Transverse colon (tissue), 4 donors: ENCODE results near the gene PLEKHG4B.

Experiments
- CTCF ChIP-seq, 5 experiments: fragments of 200-600 bp in 3 of 5; fragments of 450-650 bp in 2 of 5; sonication (generic) in 3 of 5; IDR thresholded peaks; 1 replicate in 2 of 5; 2 replicates in 3 of 5; pipeline ENCODE4 v1.5.1; 2016 to 2017; ENCODE audit warnings: antibody characterized with exemption in 5 of 5, inconsistent platforms in 3 of 5, mild to moderate bottlenecking in 2 of 5, moderate library complexity in 1 of 5
- EP300 ChIP-seq: sonication (generic); formaldehyde crosslinking; IDR thresholded peaks from one replicate; pipeline ENCODE4 v1.6.1; 2017; ENCODE audit warnings: antibody characterized with exemption, low read depth
- POLR2A ChIP-seq: fragments of 450-650 bp; IDR thresholded peaks from one replicate; pipeline ENCODE4 v1.6.1; 2016; ENCODE audit warnings: antibody characterized with exemption, mild to moderate bottlenecking, moderate library complexity
- POLR2AphosphoS5 ChIP-seq, 3 donors: sonication (generic); formaldehyde crosslinking; IDR thresholded peaks; one replicate each; pipeline ENCODE4 v1.6.1; 2016; ENCODE audit warnings: antibody characterized with exemption in 3 of 3

- TF ChIP-seq CTCF (IDR thresholded peaks at IDR 0.05) (no peak), POLR2AphosphoS5 (IDR thresholded peaks at IDR 0.05) (no peak), EP300 (no peak), POLR2A (no peak)
These were observed 109.0 kb downstream of the PLEKHG4B start for GRCh38 chr5:200985-201384.
